PFSK-1 (cell line): Measurements from ENCODE around the gene C19orf85.

Experiments used
- FOXP2 ChIP-seq: optimal IDR thresholded peaks from 2 replicates; pipeline ENCODE3; 2011; ENCODE audit warnings: borderline replicate concordance, control low read depth, inconsistent platforms; ENCODE audit not compliant: insufficient read depth; ENCODE audit errors: extremely low read length, extremely low read depth
- POLR2AphosphoS5 ChIP-seq: IDR thresholded peaks from 2 replicates; pipeline ENCODE4 v1.6.1; 2012; ENCODE audit warnings: low read depth, mild to moderate bottlenecking, control low read depth, low read length, moderate library complexity
- REST ChIP-seq, 2 experiments: IDR thresholded peaks; 2 replicates each; pipeline versions ENCODE4 v1.6.1 to v1.8.0; 2011 to 2012; ENCODE audit warnings: low read depth in 2 of 2, low read length in 2 of 2, control low read depth in 1 of 2, inconsistent platforms in 1 of 2, mild to moderate bottlenecking in 1 of 2, moderate library complexity in 1 of 2; ENCODE audit not compliant: insufficient read depth in 1 of 2
- SIN3A ChIP-seq: IDR thresholded peaks from 2 replicates; pipeline ENCODE4 v1.6.1; 2012; ENCODE audit warnings: mild to moderate bottlenecking, low read length, moderate library complexity, borderline replicate concordance; ENCODE audit not compliant: insufficient read depth
- TAF1 ChIP-seq: IDR thresholded peaks from 2 replicates; pipeline ENCODE4 v1.6.1; 2012; ENCODE audit warnings: low read length, control low read depth, borderline replicate concordance; ENCODE audit not compliant: insufficient read depth

C19orf85 gene

GRCh38 chr19:55482156-55482961, 17.8 kb upstream of the C19orf85 start:
- TF ChIP-seq SIN3A (no peak), FOXP2 (no peak), POLR2AphosphoS5 (no peak), REST (IDR thresholded peaks at IDR 0.05; ENCODE audit: insufficient read depth in 1 of 2, low read depth in 2 of 2, low read length in 2 of 2) (no peak), TAF1 (no peak)

- TF ChIP-seq SIN3A = no peak
- no peak for TF ChIP-seq POLR2AphosphoS5
- TF ChIP-seq REST (IDR thresholded peaks at IDR 0.05; ENCODE audit: insufficient read depth in 1 of 2, low read depth in 2 of 2, low read length in 2 of 2) = no peak
- TF ChIP-seq FOXP2 = no peak
- no peak for TF ChIP-seq TAF1
Observed at GRCh38 chr19:55481794-55482155, 17.2 kb upstream of the C19orf85 start.

DNA sequence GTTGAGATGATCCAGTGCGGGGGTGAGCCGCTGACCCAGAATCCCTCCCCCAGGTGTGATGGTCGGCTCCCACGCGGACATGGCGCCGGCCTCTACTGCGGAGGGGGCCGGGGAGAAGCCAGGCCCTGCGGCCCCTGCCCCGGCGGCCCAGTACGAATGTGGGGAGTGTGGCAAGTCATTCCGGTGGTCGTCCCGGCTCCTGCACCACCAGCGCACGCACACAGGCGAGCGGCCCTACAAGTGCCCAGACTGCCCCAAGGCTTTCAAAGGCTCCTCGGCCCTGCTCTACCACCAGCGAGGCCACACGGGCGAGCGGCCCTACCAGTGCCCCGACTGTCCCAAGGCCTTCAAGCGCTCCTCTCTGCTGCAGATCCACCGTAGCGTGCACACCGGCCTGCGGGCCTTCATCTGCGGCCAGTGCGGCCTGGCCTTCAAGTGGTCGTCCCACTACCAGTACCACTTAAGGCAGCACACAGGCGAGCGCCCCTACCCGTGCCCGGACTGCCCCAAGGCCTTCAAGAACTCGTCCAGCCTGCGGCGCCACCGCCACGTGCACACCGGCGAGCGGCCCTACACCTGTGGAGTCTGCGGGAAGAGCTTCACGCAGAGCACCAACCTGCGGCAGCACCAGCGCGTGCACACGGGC, 16.7 kb upstream of the C19orf85 start:
- TF ChIP-seq REST (IDR thresholded peaks at IDR 0.05; ENCODE audit: insufficient read depth in 1 of 2, low read depth in 2 of 2, low read length in 2 of 2) = no peak
- no peak for TF ChIP-seq SIN3A
- no peak for TF ChIP-seq TAF1
- no peak for TF ChIP-seq FOXP2
- no peak for TF ChIP-seq POLR2AphosphoS5

- TF ChIP-seq TAF1 (no peak), FOXP2 (no peak)
Observed at GRCh38 chr19:55479451-55480230, 15.1 kb upstream of the C19orf85 start.

- no peak for TF ChIP-seq POLR2AphosphoS5
- TF ChIP-seq FOXP2 = no peak
- TF ChIP-seq TAF1 = no peak
- TF ChIP-seq SIN3A = no peak
- TF ChIP-seq REST (IDR thresholded peaks at IDR 0.05; ENCODE audit: insufficient read depth in 1 of 2, low read depth in 2 of 2, low read length in 2 of 2) = no peak
Observed at GRCh38 chr19:55479045-55479444, 14.5 kb upstream of the C19orf85 start.
